Measurements from ENCODE around the gene CIAO3.
"Not testable (repeated sequence)": the region's sequence is repeated elsewhere in the genome, so short reads cannot be mapped to it uniquely, and the experiment has no call there.

Gene CIAO3

GRCh38 chr16:763369-764183, 22.8 kb upstream of the CIAO3 start:
- DNase-seq: no peak
- in situ Hi-C loops (cut with HindIII; ENCODE audit: low pct_ligation_motif_present, low pct_unique_long_range_greater_than_20kb, low sequenced_read_pairs): no loop called here

GRCh38 chr16:762595-763268, 21.9 kb upstream of the CIAO3 start:
- DNase-seq: no peak
- in situ Hi-C loops (cut with HindIII; ENCODE audit: low pct_ligation_motif_present, low pct_unique_long_range_greater_than_20kb, low sequenced_read_pairs): no loop called here

DNA sequence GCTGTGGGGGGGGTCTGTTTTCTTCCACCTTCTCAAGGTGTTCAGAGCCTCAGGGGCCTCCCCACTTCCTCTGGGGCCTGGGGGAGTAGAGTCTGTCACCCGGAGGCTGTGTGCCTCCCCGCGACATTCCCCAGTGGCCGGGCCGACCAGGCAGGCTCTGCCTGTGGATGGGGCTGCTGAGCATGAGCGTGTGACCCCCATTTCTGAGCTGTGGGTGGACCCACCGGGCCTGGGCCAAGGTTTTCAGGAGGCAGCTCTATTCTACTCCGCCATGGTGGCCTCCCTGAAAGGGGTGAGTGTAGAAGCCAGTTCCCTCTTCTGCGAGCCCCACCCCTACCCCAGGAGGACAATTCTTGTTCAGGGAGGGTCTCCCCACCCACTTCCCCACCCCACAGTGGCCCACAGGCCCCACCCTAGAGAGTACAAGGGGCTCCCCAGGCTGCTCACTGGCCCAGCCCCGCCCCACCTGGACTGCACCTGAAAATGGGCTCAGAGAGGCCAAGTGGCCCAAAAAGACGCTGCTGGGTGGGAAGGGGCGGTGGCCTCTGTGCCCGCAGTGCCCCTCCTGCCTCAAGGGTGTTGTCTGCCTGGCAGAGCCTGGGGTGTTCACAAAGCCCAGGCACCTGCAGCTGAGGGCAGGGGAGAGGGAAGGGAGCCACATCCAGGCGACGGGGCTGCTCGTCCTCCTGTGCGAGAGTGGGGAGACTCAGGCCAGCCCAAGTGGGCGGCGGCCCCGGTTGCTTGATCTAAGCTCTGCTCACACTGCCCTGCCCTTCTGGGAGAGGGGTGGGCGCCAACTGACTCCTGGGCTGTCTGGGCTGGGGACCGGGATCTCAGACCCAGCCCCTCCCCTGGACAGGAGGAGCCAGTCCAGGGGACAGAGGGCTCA, 21.1 kb upstream of the CIAO3 start:
- no peak for DNase-seq
- in situ Hi-C loops (cut with HindIII; ENCODE audit: low pct_ligation_motif_present, low pct_unique_long_range_greater_than_20kb, low sequenced_read_pairs): no loop called here

DNA sequence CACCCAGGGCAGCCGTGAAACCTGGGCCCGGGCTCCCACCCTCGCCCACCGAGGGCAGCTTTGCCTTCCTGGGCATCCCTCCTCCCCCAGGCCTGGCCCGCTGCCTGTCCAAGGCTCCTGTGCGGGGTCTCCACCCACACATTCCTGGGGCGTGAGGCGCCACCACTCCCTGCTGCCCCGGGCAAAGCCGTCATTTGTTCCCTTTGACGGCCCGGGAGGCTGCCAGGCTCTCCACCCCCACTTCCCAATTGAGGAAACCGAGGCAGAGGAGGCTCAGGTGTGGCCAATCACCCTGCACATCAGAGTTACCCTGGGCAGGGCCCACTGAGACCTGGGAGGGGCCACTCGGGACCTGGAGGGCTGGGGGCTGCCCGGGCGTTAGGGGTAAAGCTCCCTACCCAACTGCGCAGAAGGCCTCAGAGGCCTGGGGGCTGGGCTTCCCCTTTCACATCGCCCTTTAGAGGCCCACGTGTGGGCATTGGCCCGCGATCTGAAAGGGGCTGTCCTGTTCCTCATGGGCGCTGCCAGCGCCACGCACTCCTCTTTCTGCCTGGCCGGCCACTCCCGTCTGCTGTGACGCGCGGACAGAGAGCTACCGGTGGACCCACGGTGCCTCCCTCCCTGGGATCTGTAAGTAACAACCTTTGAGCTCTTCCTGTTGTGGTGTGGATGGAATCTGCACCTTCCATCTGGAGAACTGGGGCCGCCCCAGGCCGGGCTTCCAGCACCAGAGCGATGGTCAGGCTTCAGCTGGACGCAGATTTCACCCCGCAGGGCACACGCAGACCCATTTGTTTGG, 19.9 kb upstream of the CIAO3 start, which contains the start of gene MSLN:
Gene MSLN, plus strand, starts transcription at position 190 of the 799 bp plus-strand sequence. CDS start 1,947 bp downstream, outside the sequence.
- in situ Hi-C loops (cut with HindIII; ENCODE audit: low pct_ligation_motif_present, low pct_unique_long_range_greater_than_20kb, low sequenced_read_pairs): no loop called here
- no peak for DNase-seq

DNA sequence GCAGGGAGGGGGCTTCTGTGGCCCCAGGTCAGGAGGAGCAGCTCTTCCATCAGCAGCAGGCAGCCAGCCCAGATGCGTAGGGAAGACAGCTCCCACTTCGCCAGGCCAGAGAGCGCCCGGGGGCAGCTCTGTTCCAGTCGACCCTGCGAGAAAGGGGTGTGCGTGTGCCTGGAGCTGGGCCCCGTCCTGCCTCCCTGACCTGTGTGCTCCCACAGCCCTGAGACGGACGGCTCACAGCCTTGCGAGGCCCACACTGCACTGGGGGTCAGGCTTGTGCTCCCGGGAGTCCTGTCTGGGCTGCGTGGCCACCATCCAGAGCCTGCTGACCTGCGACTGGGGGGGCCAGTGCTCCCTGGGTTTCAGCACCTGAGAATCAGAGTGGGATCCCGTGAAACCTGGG, 19.3 kb upstream of the CIAO3 start:
- in situ Hi-C loops (cut with HindIII; ENCODE audit: low pct_ligation_motif_present, low pct_unique_long_range_greater_than_20kb, low sequenced_read_pairs): no loop called here
- no peak for DNase-seq

DNA sequence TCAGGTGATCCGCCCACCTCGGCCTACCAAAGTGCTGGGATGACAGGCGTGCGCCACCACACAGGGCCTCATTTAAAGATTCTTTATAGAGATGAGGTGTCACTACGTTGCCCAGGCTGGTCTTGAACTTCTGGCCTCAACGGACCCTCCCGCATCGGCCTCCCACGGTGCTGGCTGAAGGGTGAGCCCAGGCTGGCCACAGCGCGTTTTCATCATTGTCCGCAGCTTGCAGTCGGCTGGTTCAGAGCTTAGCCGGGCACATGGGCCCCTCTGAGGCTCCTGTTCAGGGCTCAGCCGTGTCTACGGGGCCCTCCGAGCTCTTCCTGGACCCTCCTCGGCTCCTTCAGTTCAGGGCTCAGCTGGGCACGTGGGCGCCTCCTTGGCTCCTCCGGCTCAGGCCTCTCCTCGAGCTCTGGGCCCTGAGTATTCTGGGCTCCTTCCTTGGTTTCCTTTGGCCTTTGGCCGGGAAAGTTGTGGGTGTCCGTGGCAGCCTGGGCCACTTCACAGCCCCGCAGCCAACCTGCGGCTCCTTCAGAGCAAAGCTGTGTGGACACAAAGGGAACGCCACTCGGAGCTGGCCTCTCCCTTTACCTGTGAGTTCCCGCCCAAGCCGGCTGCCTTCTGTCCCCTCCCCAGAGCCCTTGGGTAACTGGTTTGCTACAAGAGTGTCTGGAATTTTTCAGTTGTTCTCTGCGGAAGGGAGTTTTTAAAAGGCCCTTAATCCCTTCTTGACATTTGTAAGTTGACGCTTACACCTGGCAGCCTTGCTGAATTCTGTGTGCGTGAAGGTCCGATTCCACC, 18.5 kb upstream of the CIAO3 start:
- in situ Hi-C loops (cut with HindIII; ENCODE audit: low pct_ligation_motif_present, low pct_unique_long_range_greater_than_20kb, low sequenced_read_pairs): no loop called here
- no peak for DNase-seq

DNA sequence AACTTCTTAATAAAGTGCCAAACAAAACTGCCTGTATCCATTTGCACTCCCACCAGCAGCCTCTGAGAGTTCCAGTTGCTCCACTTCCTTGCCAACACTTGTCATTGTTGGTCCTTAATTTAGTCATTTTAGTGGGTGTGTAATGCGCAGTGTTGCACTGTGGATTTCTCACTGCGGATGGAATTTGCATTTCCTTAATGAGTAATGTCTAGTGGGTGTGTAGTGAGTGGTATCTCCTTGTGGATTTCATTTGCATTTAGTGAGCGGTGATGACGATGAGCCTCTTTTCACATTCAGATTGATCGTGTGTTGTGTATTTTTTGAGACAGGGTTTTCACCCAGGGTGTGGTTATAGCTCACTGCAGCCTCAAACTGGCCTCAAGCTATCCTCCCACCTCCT, 15.6 kb upstream of the CIAO3 start:
- no peak for DNase-seq
- in situ Hi-C loops (cut with HindIII; ENCODE audit: low pct_ligation_motif_present, low pct_unique_long_range_greater_than_20kb, low sequenced_read_pairs): no loop called here

- no peak for DNase-seq
- in situ Hi-C loops (cut with HindIII; ENCODE audit: low pct_ligation_motif_present, low pct_unique_long_range_greater_than_20kb, low sequenced_read_pairs): no loop called here
Observed at GRCh38 chr16:754656-755055, 13.9 kb upstream of the CIAO3 start.

DNA sequence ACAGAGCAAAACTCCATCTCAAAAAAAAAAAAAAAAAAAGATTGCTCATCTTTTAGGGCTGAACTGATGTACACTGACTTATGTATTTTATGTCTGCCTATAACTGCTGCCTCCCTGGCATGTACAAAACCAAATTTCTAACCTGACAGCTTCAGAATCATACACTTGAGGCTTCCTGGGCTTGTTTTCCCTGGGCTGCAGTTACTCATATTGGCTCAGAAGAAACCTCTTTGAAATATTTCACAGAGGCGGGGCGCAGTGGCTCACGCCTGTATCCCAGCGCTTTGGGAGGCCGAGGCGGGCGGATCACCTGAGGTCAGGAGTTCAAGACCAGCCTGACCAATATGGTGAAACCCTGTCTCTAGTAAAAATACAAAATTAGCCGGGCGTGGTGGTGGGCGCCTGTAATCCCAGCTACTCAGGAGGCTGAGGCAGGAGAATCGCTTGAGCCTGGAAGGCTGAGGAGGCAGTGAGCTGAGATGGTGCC, 13.4 kb upstream of the CIAO3 start:
- in situ Hi-C loops (cut with HindIII; ENCODE audit: low pct_ligation_motif_present, low pct_unique_long_range_greater_than_20kb, low sequenced_read_pairs); DNase-seq: not testable (repeated sequence)

DNA sequence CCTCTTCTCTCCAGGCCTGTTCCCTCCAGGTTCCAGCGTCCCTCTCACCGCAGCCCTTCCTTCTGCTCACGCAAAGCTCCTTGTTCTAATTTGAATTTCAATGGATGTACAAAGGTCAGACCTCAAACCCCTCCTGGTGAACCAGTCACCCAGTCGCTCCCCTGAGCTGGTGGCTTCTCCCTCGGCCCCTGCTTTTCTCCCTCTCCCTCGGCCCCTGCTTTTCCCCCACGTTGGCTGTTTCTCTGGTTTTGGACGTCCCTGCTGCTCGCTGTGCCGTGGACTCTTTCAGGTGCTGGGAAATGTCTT, 11.2 kb upstream of the CIAO3 start:
- in situ Hi-C loops (cut with HindIII; ENCODE audit: low pct_ligation_motif_present, low pct_unique_long_range_greater_than_20kb, low sequenced_read_pairs): no loop called here

GRCh38 chr16:751152-752006, 10.6 kb upstream of the CIAO3 start:
- in situ Hi-C loops (cut with HindIII; ENCODE audit: low pct_ligation_motif_present, low pct_unique_long_range_greater_than_20kb, low sequenced_read_pairs): no loop called here
- no peak for DNase-seq

More for the DNA sequence above, 11.2 kb upstream of the CIAO3 start:
- DNase-seq: no peak

DNA sequence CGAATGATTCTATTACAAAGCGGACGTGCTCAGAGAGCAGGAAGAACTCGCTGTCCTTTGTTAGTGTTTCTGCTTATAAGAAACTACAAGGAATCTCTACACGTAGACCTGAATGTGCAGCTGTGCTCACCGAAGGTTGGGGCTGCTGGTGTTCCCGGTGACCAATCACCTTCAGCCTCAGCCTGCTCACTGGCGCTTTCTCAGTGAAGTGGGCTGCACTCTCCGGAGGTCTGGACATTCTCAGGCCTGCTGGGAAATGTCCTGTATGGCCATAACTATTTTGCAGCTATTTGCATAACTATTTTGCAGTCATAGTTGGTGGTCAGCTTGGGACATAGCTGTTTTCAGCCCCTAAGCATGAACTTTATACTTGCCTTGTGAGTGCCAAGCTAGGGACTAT, 9.7 kb upstream of the CIAO3 start:
- no peak for DNase-seq
- in situ Hi-C loops (cut with HindIII; ENCODE audit: low pct_ligation_motif_present, low pct_unique_long_range_greater_than_20kb, low sequenced_read_pairs): no loop called here

DNA sequence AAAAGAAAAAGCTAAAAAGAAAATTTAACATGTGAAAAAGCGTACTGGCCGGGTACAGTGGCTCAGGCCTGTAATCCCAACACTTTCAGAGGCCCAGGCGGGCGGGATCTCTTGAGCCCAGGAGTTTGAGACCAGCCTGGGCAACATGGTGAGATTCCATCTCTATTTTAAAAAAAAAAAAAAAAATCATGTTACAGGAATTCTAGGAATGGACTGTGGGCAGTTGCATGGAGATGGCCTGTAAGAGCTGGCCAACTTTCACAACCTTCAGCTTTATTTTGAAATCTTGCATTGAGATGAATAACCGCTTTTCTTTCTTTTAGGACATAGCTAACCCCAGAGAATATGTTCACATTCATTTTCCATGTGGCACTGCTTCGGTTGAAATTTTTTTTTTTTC, 8.2 kb upstream of the CIAO3 start:
- in situ Hi-C loops (cut with HindIII; ENCODE audit: low pct_ligation_motif_present, low pct_unique_long_range_greater_than_20kb, low sequenced_read_pairs): no loop called here

DNA sequence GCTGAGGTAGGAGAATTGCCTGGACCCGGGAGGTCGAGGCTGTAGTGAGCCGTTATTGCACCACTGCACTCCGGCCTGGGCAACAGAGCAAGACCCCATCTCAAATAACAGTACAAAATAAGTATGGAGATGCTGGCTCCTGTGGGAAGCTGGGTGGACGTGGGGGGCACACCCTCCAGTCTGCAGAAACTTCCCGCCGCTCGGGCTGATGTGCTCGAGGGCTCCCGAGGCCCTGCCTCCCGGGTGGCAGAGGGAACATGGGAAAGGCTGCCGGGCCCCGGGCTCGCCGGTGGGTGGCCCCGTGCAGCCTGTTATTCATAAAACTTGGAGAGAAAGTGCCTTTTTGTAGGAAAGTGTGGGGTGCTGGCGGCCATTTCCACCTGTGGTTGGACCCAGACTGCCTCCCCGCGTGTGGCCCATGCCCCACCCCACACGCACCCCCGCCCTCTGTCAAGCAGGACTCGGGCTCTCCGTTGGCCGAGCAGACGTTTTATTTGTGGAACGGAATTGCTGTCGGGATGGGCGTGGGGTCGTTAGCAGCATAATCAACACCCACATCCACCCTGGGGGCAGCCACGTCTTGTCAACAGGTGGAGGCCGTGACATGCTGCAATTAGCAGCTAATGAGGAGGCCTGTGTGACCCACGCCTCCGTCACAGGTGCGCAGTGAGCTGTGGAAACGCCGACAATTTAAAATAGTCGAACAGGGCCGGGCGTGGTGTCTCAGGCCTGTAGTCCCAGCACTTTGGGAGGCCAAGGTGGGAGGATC, 7.4 kb upstream of the CIAO3 start:
- no peak for DNase-seq
- in situ Hi-C loops (cut with HindIII; ENCODE audit: low pct_ligation_motif_present, low pct_unique_long_range_greater_than_20kb, low sequenced_read_pairs): no loop called here

More for the DNA sequence above, 8.2 kb upstream of the CIAO3 start:
- peak; percentile 36 for DNase-seq

DNA sequence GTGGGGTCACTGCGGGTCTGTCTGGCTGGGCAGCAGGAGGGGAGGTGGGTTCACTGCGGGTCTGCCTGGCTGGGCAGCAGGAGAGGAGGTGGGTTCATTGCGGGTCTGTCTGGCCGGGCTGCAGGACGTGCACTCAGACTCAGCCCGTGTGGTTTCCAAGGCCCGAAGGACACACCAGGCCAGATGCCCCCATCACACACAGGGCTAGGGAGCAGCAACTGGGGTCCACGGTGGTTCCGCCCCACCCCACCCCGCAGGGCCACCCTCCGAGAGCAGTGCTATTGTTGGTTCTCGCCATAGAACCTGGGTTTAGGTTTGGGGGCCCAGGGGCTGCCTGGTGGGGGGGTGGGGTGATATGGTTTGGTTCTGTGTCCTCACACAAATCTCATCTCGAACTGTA, 5.8 kb upstream of the CIAO3 start:
- DNase-seq: no peak
- in situ Hi-C loops (cut with HindIII; ENCODE audit: low pct_ligation_motif_present, low pct_unique_long_range_greater_than_20kb, low sequenced_read_pairs): no loop called here

DNA sequence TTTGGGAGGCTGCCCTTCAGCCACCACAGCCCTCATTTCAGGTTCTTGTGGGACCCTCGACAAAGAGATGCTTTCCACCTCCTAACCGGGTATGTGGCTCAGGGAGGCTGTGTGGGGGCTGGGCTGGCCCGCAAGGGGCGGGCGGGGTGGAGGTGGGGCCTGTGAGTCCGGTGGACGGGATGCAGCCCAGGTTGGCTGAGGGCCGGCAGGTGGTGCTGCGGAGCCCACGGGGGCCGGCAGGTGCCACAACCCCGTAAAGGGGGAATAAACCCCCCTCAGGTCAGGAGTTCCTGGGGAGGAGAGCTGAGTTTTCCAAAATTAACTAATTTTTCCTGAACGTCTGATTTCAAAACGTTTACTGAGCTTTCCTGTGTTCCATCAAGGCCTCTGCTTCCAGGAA, 4.9 kb upstream of the CIAO3 start:
- DNase-seq: peak; percentile 66
- in situ Hi-C loops (cut with HindIII; ENCODE audit: low pct_ligation_motif_present, low pct_unique_long_range_greater_than_20kb, low sequenced_read_pairs): no loop called here
